ENCODE measurements around the gene FBXO33.

Gene FBXO33

GRCh38 chr14:39430762-39431415, 1.3 kb downstream of the FBXO33 start:
- no peak for TF ChIP-seq CTCF (conservative IDR thresholded peaks at IDR 0.05)

GRCh38 chr14:39428118-39428517, 4.1 kb downstream of the FBXO33 start:
- no peak overlapping the region for H3K27ac ChIP-seq
- no peak for TF ChIP-seq CTCF (conservative IDR thresholded peaks at IDR 0.05)

More at GRCh38 chr14:39430762-39431415, 1.3 kb downstream of the FBXO33 start:
- H3K27ac ChIP-seq: peak overlapping the region; percentile 96

- peak; percentile 64 for TF ChIP-seq CTCF (conservative IDR thresholded peaks at IDR 0.05)
Observed at GRCh38 chr14:39426605-39427004, 5.6 kb downstream of the FBXO33 start.

DNA sequence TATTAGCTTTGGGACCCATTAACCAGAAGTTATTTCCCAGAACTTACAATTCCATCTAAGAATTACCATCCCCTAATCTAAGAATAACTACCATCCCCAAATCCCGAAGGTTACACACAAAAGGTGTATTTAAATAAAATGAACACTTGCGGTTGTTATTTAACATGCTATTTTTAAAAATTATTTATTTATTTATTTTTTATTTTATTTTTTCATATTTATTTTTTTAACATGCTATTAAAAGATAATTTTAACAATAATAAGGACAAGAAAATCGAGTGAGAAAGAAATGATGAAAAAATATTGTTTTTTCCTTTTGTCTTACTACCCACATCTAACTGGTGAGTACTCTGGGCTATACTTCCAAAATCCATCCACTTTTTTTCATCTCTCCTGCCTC, 6.3 kb downstream of the FBXO33 start:
- TF ChIP-seq CTCF (conservative IDR thresholded peaks at IDR 0.05): no peak
- no peak overlapping the region for H3K27ac ChIP-seq

More at GRCh38 chr14:39426605-39427004, 5.6 kb downstream of the FBXO33 start:
- no peak overlapping the region for H3K27ac ChIP-seq

GRCh38 chr14:39423793-39424192, 8.4 kb downstream of the FBXO33 start:
- TF ChIP-seq CTCF (conservative IDR thresholded peaks at IDR 0.05): no peak
- H3K27ac ChIP-seq: no peak overlapping the region

DNA sequence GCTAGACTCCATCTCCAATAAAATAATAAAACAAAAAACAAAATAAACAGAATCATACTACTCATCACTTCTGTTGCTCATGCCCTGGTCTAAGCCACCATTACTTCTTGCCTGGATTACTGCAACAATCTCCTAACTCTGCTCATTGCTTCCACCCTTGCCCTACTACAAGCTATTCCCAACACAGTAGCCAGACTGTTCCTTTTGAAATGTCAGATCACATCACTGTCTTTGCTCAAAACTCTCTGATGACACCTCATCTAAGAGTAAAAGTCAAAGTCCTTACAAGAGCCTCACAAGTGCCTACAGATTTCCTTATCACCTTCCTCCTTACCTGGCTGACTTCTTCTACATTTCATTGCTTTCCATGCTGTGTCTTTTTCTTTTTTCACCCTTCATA, 10.0 kb downstream of the FBXO33 start:
- H3K27ac ChIP-seq: no peak overlapping the region
- no peak for TF ChIP-seq CTCF (conservative IDR thresholded peaks at IDR 0.05)

- no peak overlapping the region for H3K27ac ChIP-seq
Observed at GRCh38 chr14:39419272-39419671, 13.0 kb downstream of the FBXO33 start.

More at GRCh38 chr14:39419272-39419671, 13.0 kb downstream of the FBXO33 start:
- peak; percentile 21; the same call in 1 of the 2 replicates for TF ChIP-seq CTCF (conservative IDR thresholded peaks at IDR 0.05)

All from VCaP (cell line).